Neural cell (in vitro differentiated cells): ENCODE data around the gene BICC1. TPM values are rescaled to one million over a fixed set of nuclear protein-coding genes. Genes with fewer than 3 reads are reported as not detected.

Source experiments
- H2AFZ ChIP-seq: fragments of 200-600, 300-800 bp; sonication (generic), shearing (Covaris generic); 2 replicates; pipeline ENCODE4 v1.6.0; 2014; ENCODE audit warnings: low read depth, mild to moderate bottlenecking, antibody characterized with exemption, low read length, moderate library complexity
- H3F3A ChIP-seq: fragments of 200-600 bp; shearing (Covaris generic); 2 replicates; pipeline ENCODE4 v1.6.1; 2016; ENCODE audit warnings: mild to moderate bottlenecking, moderate library complexity, mixed read lengths, antibody characterized with exemption, low read length; ENCODE audit not compliant: insufficient read depth, poor library complexity, severe bottlenecking
- H3K27ac ChIP-seq: fragments of 200-600, 300-800 bp; sonication (generic), shearing (Covaris generic); 2 replicates; pipeline ENCODE4 v1.5.1; 2014; ENCODE audit warnings: mild to moderate bottlenecking, low read length, moderate library complexity
- H3K27me3 ChIP-seq: fragments of 300-800, 200-600 bp; sonication (generic), shearing (Covaris generic); 2 replicates; pipeline ENCODE4 v1.6.0; 2014; ENCODE audit warnings: mild to moderate bottlenecking, low read depth, low read length, moderate library complexity; ENCODE audit not compliant: insufficient read depth
- H3K36me3 ChIP-seq: fragments of 300-800, 200-600 bp; sonication (generic), shearing (Covaris generic); 2 replicates; pipeline ENCODE4 v1.5.1; 2014; ENCODE audit warnings: mild to moderate bottlenecking, antibody characterized with exemption, low read length, moderate library complexity; ENCODE audit not compliant: insufficient read depth
- H3K4me2 ChIP-seq: fragments of 300-800, 200-600 bp; sonication (generic), shearing (Covaris generic); 2 replicates; pipeline ENCODE4 v1.6.0; 2014; ENCODE audit warnings: mild to moderate bottlenecking, low read length
- H3K4me3 ChIP-seq: fragments of 300-800, 200-600 bp; sonication (generic), shearing (Covaris generic); 2 replicates; pipeline ENCODE4 v1.5.1; 2014; ENCODE audit warnings: mild to moderate bottlenecking, low read length, moderate library complexity
- H3K79me2 ChIP-seq: fragments of 200-600 bp; shearing (Covaris generic); replicated peaks from 2 replicates; pipeline ENCODE4 v1.6.0; 2014; ENCODE audit warnings: mild to moderate bottlenecking, low read length, moderate library complexity; ENCODE audit not compliant: insufficient read depth
- H3K9ac ChIP-seq: fragments of 300-800, 200-600 bp; sonication (generic), shearing (Covaris generic); 2 replicates; pipeline ENCODE4 v1.6.1; 2016; ENCODE audit warnings: mild to moderate bottlenecking, low read length, mixed read lengths
- H3K9me2 ChIP-seq: fragments of 200-600 bp; shearing (Covaris generic); 2 replicates; pipeline ENCODE4 v1.6.1; 2016; ENCODE audit warnings: mild to moderate bottlenecking, low read length, mixed read lengths; ENCODE audit not compliant: insufficient read depth
- H3K9me3 ChIP-seq: fragments of 200-600, 300-800 bp; sonication (generic), shearing (Covaris generic); 2 replicates; pipeline ENCODE4 v1.6.1; 2016; ENCODE audit warnings: mild to moderate bottlenecking, mixed run types, low read length, moderate library complexity, mixed read lengths
- H4K20me1 ChIP-seq: fragments of 200-600 bp; shearing (Covaris generic); 2 replicates; pipeline ENCODE4 v1.6.1; 2016; ENCODE audit warnings: mild to moderate bottlenecking, mixed run types; ENCODE audit not compliant: insufficient read depth
- CTCF ChIP-seq: fragments of 450-650 bp; IDR thresholded peaks from 2 replicates; pipeline ENCODE4 v1.5.1; 2014; ENCODE audit warnings: antibody characterized with exemption, mild to moderate bottlenecking, moderate library complexity; ENCODE audit not compliant: poor library complexity, severe bottlenecking
- EP300 ChIP-seq: fragments of 450-650 bp; conservative IDR thresholded peaks from 2 replicates; pipeline ENCODE4 v1.6.1; 2014; ENCODE audit warnings: antibody characterized with exemption, mild to moderate bottlenecking, moderate library complexity; ENCODE audit not compliant: poor library complexity, severe bottlenecking
- EZH2 ChIP-seq: fragments of 200-600, 300-800 bp; shearing (Covaris generic), sonication (generic); IDR thresholded peaks from 2 replicates; pipeline ENCODE4 v1.6.1; 2014; ENCODE audit warnings: antibody characterized with exemption, low read length, borderline replicate concordance, mild to moderate bottlenecking; ENCODE audit not compliant: insufficient read depth, poor library complexity, severe bottlenecking
- MXI1 ChIP-seq: fragments of 450-650 bp; conservative IDR thresholded peaks from 2 replicates; pipeline ENCODE4 v1.6.1; 2014; ENCODE audit warnings: antibody characterized with exemption, mild to moderate bottlenecking; ENCODE audit not compliant: poor library complexity, severe bottlenecking
- POLR2AphosphoS5 ChIP-seq: IDR thresholded peaks from 2 replicates; pipeline ENCODE4 v1.6.1; 2012
- RAD21 ChIP-seq: fragments of 450-650 bp; conservative IDR thresholded peaks from 2 replicates; pipeline ENCODE4 v1.6.1; 2014; ENCODE audit warnings: antibody characterized with exemption, mild to moderate bottlenecking, moderate library complexity
- REST ChIP-seq: IDR thresholded peaks from 2 replicates; pipeline ENCODE4 v1.6.1; 2012; ENCODE audit warnings: borderline replicate concordance
- SMC3 ChIP-seq: fragments of 450-650 bp; conservative IDR thresholded peaks from 2 replicates; pipeline ENCODE4 v1.6.1; 2014; ENCODE audit warnings: antibody characterized with exemption, mild to moderate bottlenecking, moderate library complexity; ENCODE audit not compliant: poor library complexity
- TAF1 ChIP-seq: IDR thresholded peaks from 2 replicates; pipeline ENCODE4 v1.6.1; 2012; ENCODE audit warnings: low read depth
- polyA plus RNA-seq: library from polyadenylated mRNA; depleted of rRNA; stranded (reverse); fragments of >200 nt; gene quantifications from 2 replicates; pipeline ENCODE4 v1.2.3, GENCODE V29; 2014

Gene BICC1
- polyA plus RNA-seq, 1 donor from 2014 or later = 7.6 TPM

- no peak overlapping the region for H3K27ac ChIP-seq
- H3K4me3 ChIP-seq = no peak overlapping the region
- no peaks in the 10 kb centered on the region for H3K9me3 ChIP-seq
- no peaks in the 10 kb centered on the region for H3K79me2 ChIP-seq
- H3K36me3 ChIP-seq = no peaks in the 10 kb centered on the region
- H3K9ac ChIP-seq = no peak overlapping the region
- H3F3A ChIP-seq = no peaks in the 10 kb centered on the region
- H3K27me3 ChIP-seq = no peaks in the 10 kb centered on the region
- H4K20me1 ChIP-seq = no peaks in the 10 kb centered on the region
- H3K4me2 ChIP-seq = no peak overlapping the region
- H3K9me2 ChIP-seq = no peaks in the 10 kb centered on the region
- TF ChIP-seq MXI1 (no peak), REST (no peak), POLR2AphosphoS5 (no peak), TAF1 (no peak), EP300 (no peak), RAD21 (no peak), CTCF (no peak), SMC3 (no peak), EZH2 (no peak)
- no peak overlapping the region for H2AFZ ChIP-seq
Observed at GRCh38 chr10:58767652-58768051, 255.0 kb downstream of the BICC1 start.

- Histone ChIP-seq H3K9me2 (no peaks in the 10 kb centered on the region), H3K4me3 (no peak overlapping the region), H3K79me2 (no peaks in the 10 kb centered on the region), H4K20me1 (no peaks in the 10 kb centered on the region), H3K4me2 (no peak overlapping the region), H3K36me3 (no peaks in the 10 kb centered on the region), H2AFZ (no peak overlapping the region), H3K27me3 (no peaks in the 10 kb centered on the region), H3F3A (no peaks in the 10 kb centered on the region), H3K9me3 (no peaks in the 10 kb centered on the region), H3K9ac (no peak overlapping the region), H3K27ac (no peak overlapping the region)
- TF ChIP-seq SMC3 (no peak), EZH2 (no peak), RAD21 (no peak), REST (no peak), POLR2AphosphoS5 (no peak), TAF1 (no peak), CTCF (no peak)
Observed at GRCh38 chr10:58771863-58772262, 259.2 kb downstream of the BICC1 start.
